Measurements from ENCODE around the gene DBR1.

DNA sequence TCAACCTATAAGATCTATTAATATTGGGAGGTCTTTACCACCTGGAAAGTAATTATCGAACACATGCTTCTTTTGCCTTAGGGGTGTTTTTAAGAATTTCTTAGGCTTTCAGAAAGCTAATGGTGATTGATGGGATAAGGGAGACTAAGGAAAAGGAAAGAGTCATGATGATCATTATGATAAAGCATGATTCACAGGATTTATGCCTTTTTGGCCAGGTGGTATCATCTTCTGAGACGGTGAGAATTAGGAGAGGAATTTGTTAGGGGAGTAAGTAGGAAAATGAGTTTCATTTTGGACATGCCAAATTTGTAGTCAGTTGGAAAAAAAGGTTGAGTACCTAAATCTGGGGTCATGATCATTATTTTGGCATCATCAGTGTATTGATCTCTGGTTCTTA lies 21.3 kb upstream of the DBR1 start:
- TF ChIP-seq CTCF (IDR thresholded peaks at IDR 0.05) (no peak), POLR2A (IDR thresholded peaks at IDR 0.05) (no peak)

Measured in thyroid gland (tissue), 4 donors.